ENCODE data around the gene FIBIN. TPM values are rescaled to one million over a fixed set of nuclear protein-coding genes. Genes with fewer than 3 reads are reported as not detected.

The FIBIN gene
- total RNA-seq, 1 donor from 2014 or later: 27.3 TPM

DNA sequence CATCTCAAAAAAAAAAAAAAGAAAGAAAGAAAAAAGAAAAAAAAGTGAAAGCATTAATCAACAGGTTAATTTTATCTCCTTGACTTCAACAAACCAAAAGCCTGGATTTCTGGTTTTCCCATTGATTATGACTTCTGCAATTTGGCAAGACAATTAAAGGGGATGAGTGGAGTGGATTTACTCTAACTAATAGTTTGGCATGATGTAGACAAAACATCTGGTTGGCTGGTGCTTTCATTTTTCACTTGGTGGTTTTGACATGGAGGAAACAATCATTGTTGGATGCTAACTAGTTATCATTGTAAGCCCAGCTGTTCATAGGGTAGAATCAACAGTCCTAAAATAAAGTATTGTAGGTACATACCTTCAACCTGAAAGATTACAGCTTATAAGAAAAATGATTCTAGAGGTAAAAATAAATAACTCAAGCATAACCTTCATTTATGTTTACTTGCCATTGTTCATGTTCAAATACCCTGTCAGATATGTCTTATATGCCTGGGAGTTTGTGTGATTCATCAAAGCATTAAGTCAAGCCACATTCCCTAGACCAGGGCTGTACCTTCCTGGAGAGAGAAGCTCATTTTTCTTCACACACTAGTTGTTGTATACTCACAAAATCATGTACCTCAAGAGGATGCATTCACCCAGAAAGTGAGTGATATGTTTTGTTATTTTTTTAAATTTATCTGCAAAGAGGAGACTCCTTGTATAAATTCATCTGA lies 15.1 kb downstream of the FIBIN start:
- TF ChIP-seq, protein P1, sequence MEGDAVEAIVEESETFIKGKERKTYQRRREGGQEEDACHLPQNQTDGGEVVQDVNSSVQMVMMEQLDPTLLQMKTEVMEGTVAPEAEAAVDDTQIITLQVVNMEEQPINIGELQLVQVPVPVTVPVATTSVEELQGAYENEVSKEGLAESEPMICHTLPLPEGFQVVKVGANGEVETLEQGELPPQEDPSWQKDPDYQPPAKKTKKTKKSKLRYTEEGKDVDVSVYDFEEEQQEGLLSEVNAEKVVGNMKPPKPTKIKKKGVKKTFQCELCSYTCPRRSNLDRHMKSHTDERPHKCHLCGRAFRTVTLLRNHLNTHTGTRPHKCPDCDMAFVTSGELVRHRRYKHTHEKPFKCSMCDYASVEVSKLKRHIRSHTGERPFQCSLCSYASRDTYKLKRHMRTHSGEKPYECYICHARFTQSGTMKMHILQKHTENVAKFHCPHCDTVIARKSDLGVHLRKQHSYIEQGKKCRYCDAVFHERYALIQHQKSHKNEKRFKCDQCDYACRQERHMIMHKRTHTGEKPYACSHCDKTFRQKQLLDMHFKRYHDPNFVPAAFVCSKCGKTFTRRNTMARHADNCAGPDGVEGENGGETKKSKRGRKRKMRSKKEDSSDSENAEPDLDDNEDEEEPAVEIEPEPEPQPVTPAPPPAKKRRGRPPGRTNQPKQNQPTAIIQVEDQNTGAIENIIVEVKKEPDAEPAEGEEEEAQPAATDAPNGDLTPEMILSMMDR (IDR thresholded peaks at IDR 0.05): no peak
- no peaks in the 10 kb centered on the region for H3K27me3 ChIP-seq
- ATAC-seq: no peak
- no peak overlapping the region for H3K27ac ChIP-seq
- no peaks in the 10 kb centered on the region for H3K9me3 ChIP-seq
- DNase-seq: no peak
- intact Hi-C loops (cut with DNase I): no loop called here
- no peaks in the 10 kb centered on the region for H3K4me1 ChIP-seq
- no peak overlapping the region for H3K4me3 ChIP-seq
- H3K36me3 ChIP-seq: no peaks in the 10 kb centered on the region

DNA sequence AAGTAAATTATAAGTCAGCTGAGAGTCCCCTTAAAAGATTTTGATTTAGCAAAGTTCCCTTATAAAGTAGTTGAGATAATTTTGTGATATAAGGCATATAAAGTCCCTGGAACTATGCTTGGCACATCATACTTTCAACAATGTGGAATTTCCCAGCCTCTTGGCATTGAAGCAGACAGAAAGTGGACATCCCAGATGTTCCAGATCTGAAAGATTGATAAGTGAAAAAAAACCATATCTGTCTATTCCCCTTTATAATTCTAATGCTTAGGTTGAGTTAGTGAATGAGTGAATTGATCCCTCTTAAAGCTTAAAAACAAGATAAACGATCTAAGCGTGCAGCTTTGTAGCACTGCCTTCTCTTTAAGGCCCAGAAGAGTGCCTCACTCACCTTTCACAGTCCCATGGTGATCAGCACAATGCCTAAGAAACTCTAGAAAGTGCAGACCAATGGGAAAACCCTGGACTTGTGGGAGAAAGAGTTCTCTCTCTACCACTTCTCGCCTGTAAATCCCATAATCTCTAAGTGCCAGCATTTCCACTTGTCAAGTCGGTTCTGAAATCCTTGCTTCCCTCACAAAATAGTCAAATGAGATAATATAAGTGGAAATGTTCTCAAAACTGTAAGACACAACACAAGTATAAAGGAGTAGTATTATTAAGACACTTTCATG lies 17.8 kb downstream of the FIBIN start:
- Histone ChIP-seq H3K36me3 (no peaks in the 10 kb centered on the region), H3K27me3 (no peaks in the 10 kb centered on the region), H3K9me3 (no peaks in the 10 kb centered on the region), H3K27ac (no peak overlapping the region), H3K4me1 (no peaks in the 10 kb centered on the region), H3K4me3 (no peak overlapping the region)
- TF ChIP-seq, protein P1 (IDR thresholded peaks at IDR 0.05): no peak
- no peak for DNase-seq
- ATAC-seq: no peak
- intact Hi-C loops (cut with DNase I): no loop called here

DNA sequence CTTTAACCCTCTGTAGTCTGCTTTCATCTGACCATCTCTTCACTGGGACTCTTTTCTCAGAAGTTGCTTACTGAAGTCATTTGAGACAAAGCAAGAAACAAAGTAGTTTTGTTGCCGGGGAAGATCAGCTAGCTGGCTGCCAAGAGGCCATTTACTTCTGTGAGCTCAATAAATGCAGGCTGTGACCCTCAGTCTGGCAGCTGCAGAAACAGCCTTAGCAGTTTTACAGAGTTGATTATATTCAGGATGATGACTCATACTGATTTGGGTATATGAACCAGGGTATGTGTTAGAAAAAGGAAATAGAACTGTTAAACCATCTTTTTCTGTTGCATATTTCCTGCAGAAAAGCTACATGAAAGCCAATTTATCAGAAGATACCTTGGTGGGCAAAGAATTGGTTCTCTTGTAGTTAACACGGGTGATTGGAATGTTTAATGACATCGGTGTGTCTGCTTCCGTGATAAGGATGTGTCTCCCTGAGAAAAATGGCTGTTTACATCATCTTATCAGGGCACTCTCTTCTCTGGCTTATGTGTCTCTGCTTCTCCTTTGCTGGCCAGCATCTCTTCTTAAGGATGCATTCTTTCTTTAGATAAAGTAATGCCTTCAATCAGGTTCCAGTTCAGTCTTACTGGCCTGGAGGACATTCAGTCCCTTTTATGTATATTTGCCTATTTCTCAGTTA lies 18.5 kb downstream of the FIBIN start:
- DNase-seq: no peak
- intact Hi-C loops (cut with DNase I): no loop called here

DNA sequence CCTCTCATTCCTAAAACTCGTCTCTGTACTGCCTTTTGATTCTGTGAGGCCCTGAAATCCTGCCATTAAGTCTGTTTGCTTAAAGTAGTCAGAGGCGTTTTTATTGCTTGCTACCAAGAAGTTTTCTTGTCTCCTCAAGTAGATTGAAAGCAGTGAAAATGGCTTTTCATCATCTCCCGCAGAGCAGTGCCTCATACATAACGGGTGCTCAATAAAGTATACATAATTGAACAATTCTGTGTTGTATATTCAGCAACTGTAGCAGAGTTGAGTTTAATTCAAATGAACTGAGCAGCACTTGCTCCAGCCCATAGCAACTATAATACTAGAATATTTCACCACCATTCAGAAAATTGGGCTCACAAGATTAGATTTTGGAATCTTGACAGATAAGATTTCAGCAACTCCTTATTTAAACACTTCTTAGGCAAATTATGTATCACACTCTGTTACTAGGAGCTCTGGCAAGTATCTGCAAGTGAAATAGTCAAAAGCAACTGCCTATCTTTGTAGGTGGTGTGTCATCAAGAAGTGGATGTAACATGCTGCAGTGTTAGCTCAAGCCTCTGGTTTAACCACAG lies 20.0 kb downstream of the FIBIN start:
- intact Hi-C loops (cut with DNase I): no loop called here
- Histone ChIP-seq H3K27me3 (no peaks in the 10 kb centered on the region), H3K4me3 (no peak overlapping the region), H3K27ac (no peak overlapping the region), H3K4me1 (no peaks in the 10 kb centered on the region), H3K9me3 (no peaks in the 10 kb centered on the region), H3K36me3 (no peaks in the 10 kb centered on the region)
- no peak for ATAC-seq
- TF ChIP-seq, protein P1 (IDR thresholded peaks at IDR 0.05): no peak
- no peak for DNase-seq

More for the DNA sequence above, 18.5 kb downstream of the FIBIN start:
- Histone ChIP-seq H3K4me3 (no peak overlapping the region), H3K36me3 (no peaks in the 10 kb centered on the region), H3K27ac (no peak overlapping the region), H3K4me1 (no peaks in the 10 kb centered on the region), H3K9me3 (no peaks in the 10 kb centered on the region), H3K27me3 (no peaks in the 10 kb centered on the region)
- TF ChIP-seq, protein P1 (IDR thresholded peaks at IDR 0.05): no peak
- no peak for ATAC-seq

DNA sequence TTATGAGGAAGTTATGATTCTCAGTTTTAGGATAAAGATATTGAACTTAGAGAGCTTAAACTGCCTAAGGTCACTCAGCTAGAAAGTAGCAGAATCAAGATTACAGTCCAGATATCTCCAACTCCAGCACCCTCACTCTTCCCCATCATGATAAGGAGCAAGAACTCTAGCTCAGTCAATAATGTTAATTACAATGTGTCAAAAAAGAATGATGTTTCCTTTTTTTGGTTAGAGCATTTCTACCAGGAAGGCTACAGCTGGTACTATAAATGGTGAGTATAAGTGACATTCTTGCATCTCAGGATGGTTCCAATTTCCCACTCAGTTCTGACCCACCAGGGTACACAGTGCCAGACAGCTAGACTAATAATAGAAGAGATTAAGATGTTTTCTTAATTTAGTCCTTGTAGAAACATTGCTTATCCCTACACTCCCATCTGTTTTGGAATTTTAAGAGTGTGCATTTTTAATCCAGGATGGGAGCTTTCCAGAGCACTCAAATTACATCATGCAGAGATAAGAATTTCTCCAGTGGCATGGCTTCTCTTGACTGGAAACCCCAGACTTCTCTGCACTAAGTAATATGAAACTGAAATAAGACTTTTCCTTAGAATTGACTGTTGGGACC lies 25.1 kb downstream of the FIBIN start:
- no peak overlapping the region for H3K4me3 ChIP-seq
- intact Hi-C loops (cut with DNase I): no loop called here
- no peak overlapping the region for H3K27ac ChIP-seq
- TF ChIP-seq, protein P1 (IDR thresholded peaks at IDR 0.05): no peak
- no peaks in the 10 kb centered on the region for H3K4me1 ChIP-seq
- ATAC-seq (no peak), DNase-seq (no peak)
- H3K9me3 ChIP-seq: no peaks in the 10 kb centered on the region
- H3K27me3 ChIP-seq: no peaks in the 10 kb centered on the region
- no peaks in the 10 kb centered on the region for H3K36me3 ChIP-seq
